AG04450 (cell line): ENCODE data around the gene MDK. TPM values are rescaled to one million over a fixed set of nuclear protein-coding genes. Genes with fewer than 3 reads are reported as not detected.

ENCODE experiments used
- CTCF ChIA-PET: fragments of 300-600, 350-600 bp; formaldehyde crosslinking; extraction: SDS; loops from one replicate; lab custom pipeline; 2022; ENCODE audit warnings: antibody characterized with exemption, inconsistent platforms; lab: Charles Lee
- POLR2A ChIA-PET: fragments of 350-600 bp; formaldehyde crosslinking; extraction: SDS; loops from one replicate; lab custom pipeline; 2021; ENCODE audit warnings: antibody characterized with exemption, inconsistent platforms; lab: Yijun Ruan, JAX
- DNase-seq: peaks from one replicate; pipeline ENCODE4 v3.0.0-alpha.2; 2011; ENCODE audit warnings: low read depth, low spot score
- H3K27ac ChIP-seq: one replicate; pipeline ENCODE4 v1.5.1; 2012; ENCODE audit warnings: low read depth, low read length, control low read depth
- H3K27me3 ChIP-seq: one replicate; pipeline ENCODE4 v1.6.0; 2012; ENCODE audit warnings: low read length; ENCODE audit not compliant: control insufficient read depth, insufficient read depth
- H3K4me3 ChIP-seq: 2 replicates; pipeline ENCODE4 v1.5.1; 2011; ENCODE audit warnings: mild to moderate bottlenecking, low read depth, low read length, control low read depth
- H3K9me3 ChIP-seq: 2 replicates; pipeline ENCODE4 v1.5.1; 2012; ENCODE audit warnings: low read length; ENCODE audit not compliant: control insufficient read depth, insufficient read depth
- polyA plus RNA-seq: library from polyadenylated mRNA; depleted of rRNA; stranded (reverse); fragments of >200 nt; gene quantifications from 2 replicates; pipeline ENCODE4 v1.2.3, GENCODE V29; 2011
- TF ChIP-seq, protein P1 (sequence below): IDR thresholded peaks from 2 replicates; pipeline ENCODE4 v1.5.1; 2011; ENCODE audit warnings: low read depth, low read length, control low read depth, inconsistent platforms

The MDK gene
- polyA plus RNA-seq, 1 experiment: 445 TPM

DNA sequence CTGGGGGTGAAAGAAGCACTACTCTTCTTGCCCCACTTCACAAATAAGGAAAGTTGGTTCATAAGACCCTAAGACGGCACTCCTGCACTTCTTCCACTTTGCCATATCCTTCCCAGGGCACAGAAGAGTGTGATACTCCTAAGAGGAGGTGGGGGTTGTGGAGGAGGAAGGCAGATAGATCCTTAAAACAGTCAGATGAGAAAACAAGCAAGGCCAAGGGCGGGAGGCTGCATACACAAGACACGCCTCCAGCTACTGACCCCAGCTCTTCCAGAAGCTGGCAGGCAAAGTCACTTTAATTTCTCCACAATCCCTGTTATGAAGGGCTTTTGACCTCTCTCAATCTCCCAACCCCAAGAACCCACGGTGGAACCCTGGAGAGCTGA, 11.8 kb downstream of the MDK start:
- Histone ChIP-seq H3K27ac (no peak overlapping the region), H3K4me3 (no peak overlapping the region), H3K27me3 (peaks cover 29% of the 10 kb centered on the region), H3K9me3 (peaks cover 4% of the 10 kb centered on the region; the same call in 1 of the 2 replicates)
- DNase-seq: no peak
- TF ChIP-seq, protein P1, sequence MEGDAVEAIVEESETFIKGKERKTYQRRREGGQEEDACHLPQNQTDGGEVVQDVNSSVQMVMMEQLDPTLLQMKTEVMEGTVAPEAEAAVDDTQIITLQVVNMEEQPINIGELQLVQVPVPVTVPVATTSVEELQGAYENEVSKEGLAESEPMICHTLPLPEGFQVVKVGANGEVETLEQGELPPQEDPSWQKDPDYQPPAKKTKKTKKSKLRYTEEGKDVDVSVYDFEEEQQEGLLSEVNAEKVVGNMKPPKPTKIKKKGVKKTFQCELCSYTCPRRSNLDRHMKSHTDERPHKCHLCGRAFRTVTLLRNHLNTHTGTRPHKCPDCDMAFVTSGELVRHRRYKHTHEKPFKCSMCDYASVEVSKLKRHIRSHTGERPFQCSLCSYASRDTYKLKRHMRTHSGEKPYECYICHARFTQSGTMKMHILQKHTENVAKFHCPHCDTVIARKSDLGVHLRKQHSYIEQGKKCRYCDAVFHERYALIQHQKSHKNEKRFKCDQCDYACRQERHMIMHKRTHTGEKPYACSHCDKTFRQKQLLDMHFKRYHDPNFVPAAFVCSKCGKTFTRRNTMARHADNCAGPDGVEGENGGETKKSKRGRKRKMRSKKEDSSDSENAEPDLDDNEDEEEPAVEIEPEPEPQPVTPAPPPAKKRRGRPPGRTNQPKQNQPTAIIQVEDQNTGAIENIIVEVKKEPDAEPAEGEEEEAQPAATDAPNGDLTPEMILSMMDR: no peak
- ChIA-PET CTCF (interaction anchor here (0.5 to 2.0 kb wide), 4 partner anchors 10 to 270 kb away, joined by 3 to 17 read pairs (median 8); no protein-coding TSS in a partner anchor), POLR2A (interaction anchor here (1.1 kb wide), 2 partner anchors 12 to 153 kb away, joined by 3 to 4 read pairs; partner anchors contain the start of gene MDK)

DNA sequence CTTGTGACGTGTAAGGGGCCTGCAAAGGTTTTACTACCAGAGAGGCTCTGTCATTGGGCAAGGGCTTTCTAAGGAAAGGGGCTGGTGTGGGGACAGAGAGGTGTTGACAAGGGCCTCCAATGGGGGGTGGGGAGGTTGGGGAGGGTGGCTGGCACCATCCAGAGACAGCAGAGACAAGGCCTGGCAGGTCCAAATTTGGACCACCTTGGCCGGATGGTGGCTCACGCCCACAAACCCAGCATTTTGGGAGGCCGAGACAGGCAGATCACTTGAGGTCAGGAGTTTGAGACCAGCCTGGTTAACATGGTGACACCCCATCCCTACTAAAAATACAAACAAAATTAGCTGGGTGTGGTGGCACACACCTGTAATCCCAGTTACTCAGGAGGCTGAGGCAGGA, 12.3 kb downstream of the MDK start:
- Histone ChIP-seq H3K27me3 (peaks cover 24% of the 10 kb centered on the region), H3K9me3 (peaks cover 4% of the 10 kb centered on the region; the same call in 1 of the 2 replicates), H3K27ac (no peak overlapping the region), H3K4me3 (no peak overlapping the region)
- no peak for DNase-seq
- POLR2A ChIA-PET: no interaction called here
- TF ChIP-seq, protein P1: no peak
- CTCF ChIA-PET: no interaction called here

DNA sequence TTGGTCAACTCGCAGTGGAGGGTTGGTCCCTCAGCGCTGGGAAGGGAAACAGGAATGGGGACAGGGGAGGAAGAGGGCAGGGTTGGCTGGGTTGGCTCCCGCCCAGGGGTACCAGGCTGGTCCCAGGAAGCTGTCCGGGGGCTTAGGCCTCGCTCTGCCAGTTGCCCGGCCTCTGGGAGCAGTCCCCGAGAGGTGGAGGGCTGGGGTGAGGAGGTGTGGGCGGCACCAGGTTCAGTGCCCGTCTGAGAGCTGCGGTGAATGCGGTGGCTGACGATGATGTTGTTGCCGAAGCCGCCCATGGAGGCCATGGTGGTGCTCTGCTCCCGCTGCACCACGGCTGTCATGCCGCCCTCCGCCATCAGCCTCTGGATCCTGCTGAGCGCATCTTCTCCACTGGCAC, 16.1 kb downstream of the MDK start:
- Histone ChIP-seq H3K4me3 (no peak overlapping the region), H3K27ac (no peak overlapping the region), H3K9me3 (peaks cover 4% of the 10 kb centered on the region; the same call in 1 of the 2 replicates), H3K27me3 (no peaks in the 10 kb centered on the region)
- ChIA-PET CTCF (interaction anchor here (1.2 kb wide), 1 partner anchor 131 kb away, joined by 4 read pairs; no protein-coding TSS in a partner anchor), POLR2A (no interaction called here)
- TF ChIP-seq, protein P1: no peak
- no peak for DNase-seq

DNA sequence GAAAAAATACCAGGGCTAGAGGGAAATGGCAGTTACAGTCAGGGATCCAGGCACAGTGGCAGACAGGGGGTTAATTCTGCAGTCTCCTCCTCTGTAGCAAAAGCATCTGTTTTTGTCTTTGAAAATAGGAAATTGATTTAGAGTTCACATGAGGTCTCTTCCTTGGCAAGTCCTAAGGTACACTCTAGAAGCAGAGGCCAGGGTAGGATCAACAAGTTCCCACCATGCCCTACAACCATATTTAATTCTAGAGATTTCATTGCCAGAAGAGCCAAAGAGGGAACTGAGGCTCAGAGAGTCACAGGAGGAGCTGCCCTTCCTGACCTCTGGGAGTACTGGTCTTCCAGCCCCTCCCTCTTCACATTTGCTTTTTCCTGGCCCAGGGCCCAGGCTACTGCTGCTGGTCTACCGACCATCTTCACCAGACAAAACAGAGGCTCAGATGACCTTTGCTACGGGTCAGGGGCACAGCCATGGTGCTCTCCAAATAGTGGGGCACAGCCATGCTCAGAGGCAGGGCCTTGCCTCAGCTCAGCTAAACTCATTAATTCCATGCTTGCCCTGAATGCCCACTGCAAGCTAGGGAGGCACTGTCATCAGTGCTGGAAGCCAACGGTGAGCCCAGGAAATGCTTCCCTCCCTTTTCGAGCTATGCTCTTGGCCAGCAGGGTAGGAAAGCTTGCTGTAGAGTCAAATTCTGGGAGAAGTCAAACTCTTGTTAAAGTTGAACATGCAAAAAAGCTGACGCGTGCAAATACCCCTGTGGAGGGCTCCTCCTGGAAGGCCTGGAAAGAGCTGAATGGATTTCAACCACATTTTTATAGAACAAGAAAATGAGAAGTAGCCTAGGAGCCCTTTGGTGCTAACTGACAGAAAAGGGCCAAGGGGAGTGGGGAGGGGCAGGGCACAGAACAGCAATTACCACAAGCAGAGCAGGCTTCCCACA, 21.8 kb downstream of the MDK start:
- CTCF ChIA-PET: interaction anchor here (1.3 to 4.7 kb wide), 3 partner anchors 11 to 86 kb away, joined by 3 to 19 read pairs (median 4); no protein-coding TSS in a partner anchor
- Histone ChIP-seq H3K4me3 (no peak overlapping the region), H3K9me3 (no peaks in the 10 kb centered on the region), H3K27me3 (no peaks in the 10 kb centered on the region), H3K27ac (no peak overlapping the region)
- DNase-seq: no peak
- POLR2A ChIA-PET: interaction anchor here (1.7 kb wide), 1 partner anchor 14 kb away, joined by 4 read pairs; no protein-coding TSS in a partner anchor
- TF ChIP-seq, protein P1: no peak
